Liver (tissue), 3 donors: ENCODE data around the gene TRIM40.

Source experiments
- GABPA ChIP-seq, 2 donors: IDR thresholded peaks in 1 of 2; conservative IDR thresholded peaks in 1 of 2; 2 replicates each; pipeline ENCODE4 v1.6.1; 2016; ENCODE audit warnings: antibody characterized with exemption in 2 of 2, mild to moderate bottlenecking in 1 of 2, moderate library complexity in 1 of 2
- HNF4A ChIP-seq, 2 donors: conservative IDR thresholded peaks; 2 replicates each; pipeline ENCODE4 v1.6.1; 2016; ENCODE audit warnings: antibody characterized with exemption in 2 of 2, mild to moderate bottlenecking in 2 of 2
- NR2F2 ChIP-seq: IDR thresholded peaks from 2 replicates; pipeline ENCODE4 v1.6.1; 2016; ENCODE audit warnings: antibody characterized with exemption
- SP1 ChIP-seq: IDR thresholded peaks from 2 replicates; pipeline ENCODE4 v1.6.1; 2018; ENCODE audit warnings: antibody characterized with exemption, mild to moderate bottlenecking
- TF ChIP-seq, protein P1 (sequence below): fragments of 150-350 bp; IDR thresholded peaks from 2 replicates; pipeline ENCODE4 v1.5.1; 2017; ENCODE audit warnings: improper control_type of control experiment, low read depth, low read length; ENCODE audit not compliant: missing input control
- TF ChIP-seq, protein P2 (sequence below): IDR thresholded peaks from 2 replicates; pipeline ENCODE4 v1.6.1; 2016; ENCODE audit warnings: antibody characterized with exemption, mild to moderate bottlenecking
- donor health status: healthy.
- donor health status: healthy.

DNA sequence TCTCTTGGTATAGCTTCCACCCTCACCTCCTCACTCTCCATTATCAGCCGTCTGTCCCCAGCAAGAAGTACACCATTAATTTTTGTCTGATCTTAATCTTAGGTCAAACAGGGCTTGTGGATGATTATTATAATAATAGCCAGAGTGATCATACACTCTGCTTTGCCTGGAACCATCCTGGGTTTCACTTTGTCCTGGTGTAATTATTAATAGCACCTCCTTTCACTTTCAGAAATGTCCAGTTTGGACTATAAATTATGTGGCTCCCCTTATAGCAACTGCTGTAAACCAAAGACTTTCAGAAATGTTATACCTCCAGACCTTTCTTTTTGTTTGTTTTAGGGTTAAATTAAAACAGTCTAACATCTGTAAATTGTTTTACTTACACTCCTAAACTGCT is 22.1 kb upstream of the TRIM40 start:
- no peak for TF ChIP-seq GABPA (IDR thresholded peaks at IDR 0.05 in 1 of 2, conservative IDR thresholded peaks at IDR 0.05 in 1 of 2)
- TF ChIP-seq, protein P1, sequence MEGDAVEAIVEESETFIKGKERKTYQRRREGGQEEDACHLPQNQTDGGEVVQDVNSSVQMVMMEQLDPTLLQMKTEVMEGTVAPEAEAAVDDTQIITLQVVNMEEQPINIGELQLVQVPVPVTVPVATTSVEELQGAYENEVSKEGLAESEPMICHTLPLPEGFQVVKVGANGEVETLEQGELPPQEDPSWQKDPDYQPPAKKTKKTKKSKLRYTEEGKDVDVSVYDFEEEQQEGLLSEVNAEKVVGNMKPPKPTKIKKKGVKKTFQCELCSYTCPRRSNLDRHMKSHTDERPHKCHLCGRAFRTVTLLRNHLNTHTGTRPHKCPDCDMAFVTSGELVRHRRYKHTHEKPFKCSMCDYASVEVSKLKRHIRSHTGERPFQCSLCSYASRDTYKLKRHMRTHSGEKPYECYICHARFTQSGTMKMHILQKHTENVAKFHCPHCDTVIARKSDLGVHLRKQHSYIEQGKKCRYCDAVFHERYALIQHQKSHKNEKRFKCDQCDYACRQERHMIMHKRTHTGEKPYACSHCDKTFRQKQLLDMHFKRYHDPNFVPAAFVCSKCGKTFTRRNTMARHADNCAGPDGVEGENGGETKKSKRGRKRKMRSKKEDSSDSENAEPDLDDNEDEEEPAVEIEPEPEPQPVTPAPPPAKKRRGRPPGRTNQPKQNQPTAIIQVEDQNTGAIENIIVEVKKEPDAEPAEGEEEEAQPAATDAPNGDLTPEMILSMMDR: no peak
- TF ChIP-seq, protein P2, sequence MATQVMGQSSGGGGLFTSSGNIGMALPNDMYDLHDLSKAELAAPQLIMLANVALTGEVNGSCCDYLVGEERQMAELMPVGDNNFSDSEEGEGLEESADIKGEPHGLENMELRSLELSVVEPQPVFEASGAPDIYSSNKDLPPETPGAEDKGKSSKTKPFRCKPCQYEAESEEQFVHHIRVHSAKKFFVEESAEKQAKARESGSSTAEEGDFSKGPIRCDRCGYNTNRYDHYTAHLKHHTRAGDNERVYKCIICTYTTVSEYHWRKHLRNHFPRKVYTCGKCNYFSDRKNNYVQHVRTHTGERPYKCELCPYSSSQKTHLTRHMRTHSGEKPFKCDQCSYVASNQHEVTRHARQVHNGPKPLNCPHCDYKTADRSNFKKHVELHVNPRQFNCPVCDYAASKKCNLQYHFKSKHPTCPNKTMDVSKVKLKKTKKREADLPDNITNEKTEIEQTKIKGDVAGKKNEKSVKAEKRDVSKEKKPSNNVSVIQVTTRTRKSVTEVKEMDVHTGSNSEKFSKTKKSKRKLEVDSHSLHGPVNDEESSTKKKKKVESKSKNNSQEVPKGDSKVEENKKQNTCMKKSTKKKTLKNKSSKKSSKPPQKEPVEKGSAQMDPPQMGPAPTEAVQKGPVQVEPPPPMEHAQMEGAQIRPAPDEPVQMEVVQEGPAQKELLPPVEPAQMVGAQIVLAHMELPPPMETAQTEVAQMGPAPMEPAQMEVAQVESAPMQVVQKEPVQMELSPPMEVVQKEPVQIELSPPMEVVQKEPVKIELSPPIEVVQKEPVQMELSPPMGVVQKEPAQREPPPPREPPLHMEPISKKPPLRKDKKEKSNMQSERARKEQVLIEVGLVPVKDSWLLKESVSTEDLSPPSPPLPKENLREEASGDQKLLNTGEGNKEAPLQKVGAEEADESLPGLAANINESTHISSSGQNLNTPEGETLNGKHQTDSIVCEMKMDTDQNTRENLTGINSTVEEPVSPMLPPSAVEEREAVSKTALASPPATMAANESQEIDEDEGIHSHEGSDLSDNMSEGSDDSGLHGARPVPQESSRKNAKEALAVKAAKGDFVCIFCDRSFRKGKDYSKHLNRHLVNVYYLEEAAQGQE: no peak
- TF ChIP-seq NR2F2: no peak
- no peak for TF ChIP-seq HNF4A (conservative IDR thresholded peaks at IDR 0.05)
- TF ChIP-seq SP1: peak; percentile 9
